ENCODE measurements around the gene PDE6H. TPM values are rescaled to one million over a fixed set of nuclear protein-coding genes. Genes with fewer than 3 reads are reported as not detected.

PDE6H gene
- polyA plus RNA-seq, 1 of the 3 experiments (the other 2 are of a cell fraction) = not detected

- no peaks in the 10 kb centered on the region for H3K9me2 ChIP-seq
- TF ChIP-seq SMC3 (IDR thresholded peaks at IDR 0.05; ENCODE audit: low read depth, low read length) (no peak), NFIC (IDR thresholded peaks at IDR 0.05; ENCODE audit: borderline replicate concordance) (no peak), FOSL2 (IDR thresholded peaks at IDR 0.05; ENCODE audit: borderline replicate concordance, low read depth) (no peak), YY1 (IDR thresholded peaks at IDR 0.05; ENCODE audit: low read depth) (no peak), REST (IDR thresholded peaks at IDR 0.05; ENCODE audit: low read depth, low read length) (no peak), MEF2A (IDR thresholded peaks at IDR 0.05; ENCODE audit: borderline replicate concordance, low read depth) (no peak), PBX3 (IDR thresholded peaks at IDR 0.05) (no peak), CHD2 (IDR thresholded peaks at IDR 0.05; ENCODE audit: low read length, partially characterized antibody) (no peak), MXI1 (IDR thresholded peaks at IDR 0.05; ENCODE audit: low read depth, low read length) (no peak), RAD21 (IDR thresholded peaks at IDR 0.05; ENCODE audit: low read length) (no peak), GATA2 (CRISPR knock-in tag; IDR thresholded peaks at IDR 0.05) (no peak), RCOR1 (IDR thresholded peaks at IDR 0.05; ENCODE audit: low read length) (no peak), RFX5 (IDR thresholded peaks at IDR 0.05; ENCODE audit: low read length) (no peak)
- TF ChIP-seq, protein P1, sequence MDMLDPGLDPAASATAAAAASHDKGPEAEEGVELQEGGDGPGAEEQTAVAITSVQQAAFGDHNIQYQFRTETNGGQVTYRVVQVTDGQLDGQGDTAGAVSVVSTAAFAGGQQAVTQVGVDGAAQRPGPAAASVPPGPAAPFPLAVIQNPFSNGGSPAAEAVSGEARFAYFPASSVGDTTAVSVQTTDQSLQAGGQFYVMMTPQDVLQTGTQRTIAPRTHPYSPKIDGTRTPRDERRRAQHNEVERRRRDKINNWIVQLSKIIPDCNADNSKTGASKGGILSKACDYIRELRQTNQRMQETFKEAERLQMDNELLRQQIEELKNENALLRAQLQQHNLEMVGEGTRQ (IDR thresholded peaks at IDR 0.05; ENCODE audit: borderline replicate concordance, low read depth, low read length) = no peak
- TF ChIP-seq, protein P2, sequence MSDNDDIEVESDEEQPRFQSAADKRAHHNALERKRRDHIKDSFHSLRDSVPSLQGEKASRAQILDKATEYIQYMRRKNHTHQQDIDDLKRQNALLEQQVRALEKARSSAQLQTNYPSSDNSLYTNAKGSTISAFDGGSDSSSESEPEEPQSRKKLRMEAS (IDR thresholded peaks at IDR 0.05; ENCODE audit: low read depth) = no peak
- TF ChIP-seq, protein P3, sequence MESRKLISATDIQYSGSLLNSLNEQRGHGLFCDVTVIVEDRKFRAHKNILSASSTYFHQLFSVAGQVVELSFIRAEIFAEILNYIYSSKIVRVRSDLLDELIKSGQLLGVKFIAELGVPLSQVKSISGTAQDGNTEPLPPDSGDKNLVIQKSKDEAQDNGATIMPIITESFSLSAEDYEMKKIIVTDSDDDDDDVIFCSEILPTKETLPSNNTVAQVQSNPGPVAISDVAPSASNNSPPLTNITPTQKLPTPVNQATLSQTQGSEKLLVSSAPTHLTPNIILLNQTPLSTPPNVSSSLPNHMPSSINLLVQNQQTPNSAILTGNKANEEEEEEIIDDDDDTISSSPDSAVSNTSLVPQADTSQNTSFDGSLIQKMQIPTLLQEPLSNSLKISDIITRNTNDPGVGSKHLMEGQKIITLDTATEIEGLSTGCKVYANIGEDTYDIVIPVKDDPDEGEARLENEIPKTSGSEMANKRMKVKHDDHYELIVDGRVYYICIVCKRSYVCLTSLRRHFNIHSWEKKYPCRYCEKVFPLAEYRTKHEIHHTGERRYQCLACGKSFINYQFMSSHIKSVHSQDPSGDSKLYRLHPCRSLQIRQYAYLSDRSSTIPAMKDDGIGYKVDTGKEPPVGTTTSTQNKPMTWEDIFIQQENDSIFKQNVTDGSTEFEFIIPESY (IDR thresholded peaks at IDR 0.05; ENCODE audit: borderline replicate concordance, low read depth) = no peak
- TF ChIP-seq, protein P4, sequence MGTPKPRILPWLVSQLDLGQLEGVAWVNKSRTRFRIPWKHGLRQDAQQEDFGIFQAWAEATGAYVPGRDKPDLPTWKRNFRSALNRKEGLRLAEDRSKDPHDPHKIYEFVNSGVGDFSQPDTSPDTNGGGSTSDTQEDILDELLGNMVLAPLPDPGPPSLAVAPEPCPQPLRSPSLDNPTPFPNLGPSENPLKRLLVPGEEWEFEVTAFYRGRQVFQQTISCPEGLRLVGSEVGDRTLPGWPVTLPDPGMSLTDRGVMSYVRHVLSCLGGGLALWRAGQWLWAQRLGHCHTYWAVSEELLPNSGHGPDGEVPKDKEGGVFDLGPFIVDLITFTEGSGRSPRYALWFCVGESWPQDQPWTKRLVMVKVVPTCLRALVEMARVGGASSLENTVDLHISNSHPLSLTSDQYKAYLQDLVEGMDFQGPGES (IDR thresholded peaks at IDR 0.05; ENCODE audit: low read depth, low read length) = no peak
- TF ChIP-seq, protein P5, sequence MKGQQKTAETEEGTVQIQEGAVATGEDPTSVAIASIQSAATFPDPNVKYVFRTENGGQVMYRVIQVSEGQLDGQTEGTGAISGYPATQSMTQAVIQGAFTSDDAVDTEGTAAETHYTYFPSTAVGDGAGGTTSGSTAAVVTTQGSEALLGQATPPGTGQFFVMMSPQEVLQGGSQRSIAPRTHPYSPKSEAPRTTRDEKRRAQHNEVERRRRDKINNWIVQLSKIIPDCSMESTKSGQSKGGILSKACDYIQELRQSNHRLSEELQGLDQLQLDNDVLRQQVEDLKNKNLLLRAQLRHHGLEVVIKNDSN (IDR thresholded peaks at IDR 0.05; ENCODE audit: borderline replicate concordance, low read depth) = no peak
- H3K36me3 ChIP-seq (replicated peaks in 1 of 2; ENCODE audit: control insufficient read depth in 1 of 2, insufficient read depth in 2 of 2, low read length in 1 of 2) = no peaks in the 10 kb centered on the region
- no peak for DNase-seq
- ChIA-PET CTCF (interaction anchor here (1.0 to 1.2 kb wide), 2 partner anchors 12 to 13 kb away, joined by 3 to 5 read pairs; no protein-coding TSS in a partner anchor), POLR2A (no interaction called here)
- no peak overlapping the region for H3K4me3 ChIP-seq (ENCODE audit: low read depth in 2 of 2, low read length in 1 of 2)
- no peak overlapping the region for H2AFZ ChIP-seq (ENCODE audit: low read depth)
- no peak overlapping the region for H3K4me2 ChIP-seq
- H3K4me1 ChIP-seq (ENCODE audit: control insufficient read depth in 1 of 2, insufficient read depth in 2 of 2, low read depth in 1 of 2, low read length in 1 of 2) = no peaks in the 10 kb centered on the region
- no peaks in the 10 kb centered on the region for H3K79me2 ChIP-seq (ENCODE audit: insufficient read depth)
- no peaks in the 10 kb centered on the region for H4K20me1 ChIP-seq (ENCODE audit: insufficient read depth)
- H3K9me3 ChIP-seq = 0 out of 2 replicates have a peak, but pooled peaks cover 6% of the 10 kb centered on the region
- 7% methylated on average over 1 of the region's 1 CpG for WGBS (ENCODE audit: low lambda C conversion rate)
- H3F3A ChIP-seq (replicated peaks; ENCODE audit: insufficient read depth) = no peaks in the 10 kb centered on the region
- no peak overlapping the region for H3K9ac ChIP-seq
- no peak overlapping the region for H3K27ac ChIP-seq (ENCODE audit: low read depth in 2 of 2, low read length in 1 of 2)
- H3K27me3 ChIP-seq (ENCODE audit: insufficient read depth) = no peaks in the 10 kb centered on the region
These were observed 11.2 kb downstream of the PDE6H start for GRCh38 chr12:14984036-14984435.

Measured in SK-N-SH (cell line).